Adrenal gland (tissue), 5 donors: ENCODE measurements around the gene SPACA4.

Source experiments
- CTCF ChIP-seq, 6 experiments: fragments of 450-650 bp in 4 of 6; fragments of 200-600 bp in 2 of 6; sonication (generic) in 1 of 6; IDR thresholded peaks; 1 replicate in 5 of 6; 2 replicates in 1 of 6; pipeline versions ENCODE4 v1.5.1 to v1.8.0; 2016 to 2021; ENCODE audit warnings: antibody characterized with exemption in 6 of 6, mild to moderate bottlenecking in 2 of 6, moderate library complexity in 1 of 6
- POLR2A ChIP-seq, 2 donors: fragments of 450-650 bp; IDR thresholded peaks; one replicate each; pipeline ENCODE4 v1.6.1; 2017; ENCODE audit warnings: antibody characterized with exemption in 2 of 2, mild to moderate bottlenecking in 2 of 2, moderate library complexity in 1 of 2
- donor health status: DM: no; HTN: no; CAD: no.

GRCh38 chr19:48631225-48631624 lies 24.7 kb downstream of the SPACA4 start:
- TF ChIP-seq CTCF (IDR thresholded peaks at IDR 0.05) (no peak), POLR2A (IDR thresholded peaks at IDR 0.05) (no peak)
